Measurements from ENCODE around the gene MYLK2.
"Not testable (repeated sequence)": the region's sequence is repeated elsewhere in the genome, so short reads cannot be mapped to it uniquely, and the experiment has no call there.

MYLK2 gene

DNA sequence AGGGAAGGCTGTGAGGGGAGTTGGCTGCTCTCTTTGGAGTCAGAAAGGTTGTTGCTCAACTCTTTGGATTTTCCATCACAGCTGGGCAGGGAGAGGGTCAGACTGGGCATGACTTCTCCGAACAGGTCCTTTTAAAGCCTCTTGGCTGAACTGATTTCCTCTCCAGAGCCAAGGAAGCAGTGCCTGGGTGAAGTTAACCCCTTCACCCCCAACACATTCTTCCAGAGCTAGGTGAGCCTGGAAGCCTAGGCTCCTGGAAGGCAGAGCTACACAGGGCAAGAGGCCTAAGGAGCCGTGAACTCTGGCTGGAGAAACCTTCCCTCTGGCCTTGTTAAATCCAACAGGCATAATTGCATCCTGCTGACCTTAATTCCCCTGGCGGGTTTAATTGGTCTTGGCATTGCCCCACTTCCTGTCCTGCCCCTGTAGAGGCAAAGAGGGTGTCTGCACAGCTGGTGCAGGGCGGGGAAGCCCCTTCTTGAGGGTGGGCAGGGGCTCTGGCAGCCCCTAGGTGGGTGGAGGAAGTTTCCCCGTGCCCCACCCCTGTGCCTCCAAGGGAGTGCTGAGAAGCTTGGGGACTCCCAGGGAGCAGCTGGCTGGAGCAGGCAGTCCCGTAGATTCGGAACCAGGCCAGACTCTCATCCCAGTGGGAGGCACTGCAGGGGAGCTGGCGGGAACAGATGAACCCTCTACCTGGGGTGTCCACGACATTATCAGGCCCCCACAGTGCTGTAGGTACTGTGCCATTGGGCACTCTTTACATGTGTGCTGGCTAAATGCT is 3.6 kb upstream of the MYLK2 start:
- DNase-seq (ENCODE audit: low spot score): peak; percentile 56

- DNase-seq (ENCODE audit: low spot score): no peak
Observed at GRCh38 chr20:31816221-31816620, 2.9 kb upstream of the MYLK2 start.

DNA sequence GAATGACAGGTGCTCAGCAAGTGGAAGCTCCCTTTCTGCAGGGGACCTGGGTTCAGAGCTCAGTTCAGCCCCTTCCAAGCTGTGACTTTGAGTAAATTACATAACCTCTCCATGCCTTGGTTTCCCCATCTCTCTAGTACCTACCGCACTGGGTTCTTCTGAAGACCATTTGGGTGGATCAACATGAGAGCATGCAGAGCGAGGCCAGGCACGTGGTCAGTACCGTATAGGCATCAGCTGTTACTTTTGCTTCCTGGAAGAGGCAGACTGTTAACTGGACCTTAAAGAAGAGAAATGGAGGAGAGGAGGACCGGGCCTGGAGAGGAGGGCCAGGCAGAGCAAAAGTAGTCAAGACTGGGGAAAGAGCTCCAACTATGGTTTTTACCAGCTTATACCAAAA is 1.7 kb upstream of the MYLK2 start:
- no peak for DNase-seq (ENCODE audit: low spot score)

GRCh38 chr20:31818376-31818908 is 714 bp upstream of the MYLK2 start:
- DNase-seq (ENCODE audit: low spot score): no peak

DNA sequence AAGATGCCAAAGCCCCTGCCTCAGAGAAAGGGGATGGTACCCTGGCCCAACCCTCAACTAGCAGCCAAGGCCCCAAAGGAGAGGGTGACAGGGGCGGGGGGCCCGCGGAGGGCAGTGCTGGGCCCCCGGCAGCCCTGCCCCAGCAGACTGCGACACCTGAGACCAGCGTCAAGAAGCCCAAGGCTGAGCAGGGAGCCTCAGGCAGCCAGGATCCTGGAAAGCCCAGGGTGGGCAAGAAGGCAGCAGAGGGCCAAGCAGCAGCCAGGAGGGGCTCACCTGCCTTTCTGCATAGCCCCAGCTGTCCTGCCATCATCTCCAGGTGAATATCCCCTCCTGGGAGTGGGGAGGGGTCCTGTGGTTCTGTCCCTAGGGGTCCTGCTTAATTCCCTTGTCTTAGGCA is 1.1 kb downstream of the MYLK2 start:
- DNase-seq (ENCODE audit: low spot score): no peak

DNA sequence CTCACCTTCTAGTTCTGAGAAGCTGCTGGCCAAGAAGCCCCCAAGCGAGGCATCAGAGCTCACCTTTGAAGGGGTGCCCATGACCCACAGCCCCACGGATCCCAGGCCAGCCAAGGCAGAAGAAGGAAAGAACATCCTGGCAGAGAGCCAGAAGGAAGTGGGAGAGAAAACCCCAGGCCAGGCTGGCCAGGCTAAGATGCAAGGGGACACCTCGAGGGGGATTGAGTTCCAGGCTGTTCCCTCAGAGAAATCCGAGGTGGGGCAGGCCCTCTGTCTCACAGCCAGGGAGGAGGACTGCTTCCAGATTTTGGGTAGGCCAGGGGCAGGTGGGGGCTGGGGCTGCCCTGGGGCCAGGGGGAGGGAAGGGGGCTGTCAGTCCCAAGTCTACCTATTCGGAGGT is 2.3 kb downstream of the MYLK2 start:
- DNase-seq (ENCODE audit: low spot score): no peak

DNA sequence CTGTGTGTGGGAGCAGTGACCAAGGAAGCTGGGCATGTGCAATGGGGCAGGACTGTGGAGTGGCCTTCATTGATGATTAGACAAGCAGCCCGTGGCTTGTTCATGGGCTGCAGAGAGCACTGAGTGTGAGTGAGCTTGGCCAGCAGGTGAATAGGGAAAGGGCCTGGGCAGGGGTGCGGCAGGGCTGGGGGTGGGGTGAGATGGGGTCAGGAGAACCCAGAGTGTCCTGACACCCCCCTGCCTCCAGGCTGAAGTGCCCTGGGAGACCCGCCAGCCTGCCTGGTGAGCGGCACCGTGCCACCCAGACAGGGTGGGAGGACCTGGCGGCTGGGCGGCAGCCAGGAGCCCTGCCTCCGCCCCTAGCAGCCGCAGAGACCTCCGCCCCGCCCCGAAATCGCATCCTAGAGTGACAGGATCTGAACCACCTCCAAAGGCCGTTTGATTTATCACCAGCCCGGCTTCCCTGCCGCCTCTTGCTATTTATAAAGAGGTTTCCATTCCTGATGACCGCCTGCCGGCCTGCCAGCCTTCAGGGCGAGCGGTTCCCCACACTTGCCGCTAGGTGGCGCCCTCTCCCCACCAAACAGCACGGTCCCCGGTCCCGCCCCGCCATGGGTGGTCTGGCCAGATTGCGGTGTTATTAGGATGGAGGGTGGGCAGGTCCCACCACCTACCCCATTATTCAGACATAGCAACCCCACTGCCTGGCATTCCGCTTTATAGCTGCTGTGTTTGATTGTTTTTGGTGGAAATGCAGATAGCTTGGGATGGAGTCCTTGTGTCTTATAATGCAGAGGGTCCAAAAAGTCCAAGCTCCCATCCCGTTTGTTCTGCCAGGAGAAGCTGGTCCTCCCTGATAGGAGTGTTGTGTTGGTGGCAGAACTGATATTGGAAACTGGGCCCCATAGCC is 3.5 kb downstream of the MYLK2 start:
- DNase-seq (ENCODE audit: low spot score): peak; percentile 96

GRCh38 chr20:31823360-31824124 is 4.4 kb downstream of the MYLK2 start:
- no peak for DNase-seq (ENCODE audit: low spot score)

- DNase-seq (ENCODE audit: low spot score): no peak
Observed at GRCh38 chr20:31824125-31824485, 4.9 kb downstream of the MYLK2 start.

GRCh38 chr20:31824554-31825313 is 5.6 kb downstream of the MYLK2 start:
- no peak for DNase-seq (ENCODE audit: low spot score)

DNA sequence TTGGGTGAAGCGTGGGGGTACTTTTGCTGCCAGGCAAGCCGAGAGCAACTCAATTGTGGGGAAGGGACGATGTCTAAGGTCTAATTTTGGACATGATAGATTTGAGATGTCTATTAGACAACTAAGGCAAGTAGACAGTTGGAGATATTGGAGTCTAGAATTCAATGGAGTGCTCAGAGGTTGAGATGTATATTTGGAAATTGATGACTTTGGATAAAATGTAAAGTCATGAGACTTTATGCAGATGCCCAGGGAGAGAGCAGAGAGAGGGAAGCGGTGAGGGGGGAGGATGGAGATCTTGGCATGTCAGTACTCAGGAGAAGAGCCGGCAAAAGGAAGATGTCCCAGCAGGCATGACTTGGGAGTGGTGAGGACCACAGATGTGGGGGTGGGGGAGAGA is 6.9 kb downstream of the MYLK2 start:
- no peak for DNase-seq (ENCODE audit: low spot score)

- DNase-seq (ENCODE audit: low spot score): no peak
Observed at GRCh38 chr20:31827059-31827458, 7.9 kb downstream of the MYLK2 start.

DNA sequence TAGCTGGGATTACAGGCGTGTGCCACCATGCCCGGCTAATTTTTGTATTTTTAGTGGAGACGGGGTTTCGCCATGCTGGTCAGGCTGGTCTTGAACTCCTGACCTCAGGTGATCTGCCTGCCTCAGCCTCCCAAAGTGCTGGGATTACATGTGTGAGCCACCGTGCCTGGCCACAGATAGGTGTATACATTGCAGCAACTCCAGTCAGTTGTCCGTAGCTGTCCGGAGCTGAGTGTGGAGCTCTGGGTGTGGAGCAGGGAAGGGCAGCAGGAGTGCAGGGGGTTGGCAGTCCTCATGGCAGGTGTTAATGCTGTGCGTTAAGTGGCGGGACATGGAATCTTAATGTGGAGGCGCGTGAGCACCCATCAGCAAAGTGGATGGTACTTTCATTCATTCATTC is 8.9 kb downstream of the MYLK2 start:
- not testable (repeated sequence) for DNase-seq (ENCODE audit: low spot score)

GRCh38 chr20:31829731-31830130 is 10.6 kb downstream of the MYLK2 start:
- DNase-seq (ENCODE audit: low spot score): no peak

DNA sequence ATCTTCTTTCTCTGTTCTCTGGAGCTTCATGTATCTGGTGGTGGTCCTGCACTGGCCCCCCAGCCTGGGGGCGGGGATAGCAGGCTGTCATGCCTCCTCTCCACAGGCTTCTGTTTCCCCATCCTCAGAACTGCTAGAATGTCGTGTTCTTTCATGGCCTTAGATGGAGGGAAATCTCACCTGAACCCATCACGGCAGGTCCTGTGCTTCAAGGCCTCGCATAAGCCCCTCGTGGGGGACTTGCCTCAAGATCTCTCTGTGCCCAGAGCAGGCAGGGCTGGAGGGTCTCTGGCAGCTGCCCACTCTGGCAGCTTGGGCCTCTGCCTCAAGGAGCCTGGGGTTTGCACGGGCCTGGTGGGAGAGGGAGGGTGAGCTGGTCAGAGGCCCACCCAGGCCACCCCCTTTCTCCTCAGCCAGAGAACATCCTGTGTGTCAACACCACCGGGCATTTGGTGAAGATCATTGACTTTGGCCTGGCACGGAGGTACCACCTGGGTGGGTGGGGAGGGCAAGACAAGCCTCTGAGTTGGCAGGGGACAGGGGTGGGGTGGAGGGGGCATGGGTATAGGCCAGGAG is 11.3 kb downstream of the MYLK2 start:
- DNase-seq (ENCODE audit: low spot score): no peak

GRCh38 chr20:31831211-31831610 is 12.1 kb downstream of the MYLK2 start:
- DNase-seq (ENCODE audit: low spot score): no peak

- DNase-seq (ENCODE audit: low spot score): no peak
Observed at GRCh38 chr20:31831771-31832306, 12.7 kb downstream of the MYLK2 start.

DNA sequence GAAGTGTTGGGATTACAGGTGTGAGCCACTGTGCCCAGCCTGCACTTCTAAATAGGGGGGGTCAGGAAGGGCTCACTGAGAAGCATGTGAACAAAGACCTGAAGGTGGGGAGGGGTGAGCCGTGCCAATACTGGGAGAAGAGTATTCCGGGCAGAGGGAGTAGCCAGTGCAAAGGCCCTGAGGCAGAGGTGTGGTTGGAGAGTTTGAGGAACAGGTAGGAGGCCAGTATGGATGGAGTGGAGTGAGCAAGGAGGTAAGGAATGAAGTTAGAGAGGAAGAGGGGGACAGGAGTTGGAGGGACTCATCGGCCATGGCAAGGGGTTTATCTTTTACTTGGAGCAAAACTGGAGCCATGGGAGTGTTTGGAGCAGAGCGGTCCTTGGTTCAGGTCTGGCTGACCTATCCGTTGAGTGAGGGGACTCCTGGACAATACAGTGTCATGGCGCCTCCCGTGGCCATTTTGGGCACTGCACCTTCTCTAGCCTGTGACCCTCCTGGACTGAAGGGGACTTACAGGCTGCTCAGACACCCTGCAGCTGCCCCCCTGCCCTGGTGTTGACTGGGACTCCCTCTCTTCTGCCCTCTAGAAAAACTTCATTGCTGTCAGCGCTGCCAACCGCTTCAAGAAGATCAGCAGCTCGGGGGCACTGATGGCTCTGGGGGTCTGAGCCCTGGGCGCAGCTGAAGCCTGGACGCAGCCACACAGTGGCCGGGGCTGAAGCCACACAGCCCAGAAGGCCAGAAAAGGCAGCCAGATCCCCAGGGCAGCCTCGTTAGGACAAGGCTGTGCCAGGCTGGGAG is 14.2 kb downstream of the MYLK2 start:
- peak; percentile 92 for DNase-seq (ENCODE audit: low spot score)

DNA sequence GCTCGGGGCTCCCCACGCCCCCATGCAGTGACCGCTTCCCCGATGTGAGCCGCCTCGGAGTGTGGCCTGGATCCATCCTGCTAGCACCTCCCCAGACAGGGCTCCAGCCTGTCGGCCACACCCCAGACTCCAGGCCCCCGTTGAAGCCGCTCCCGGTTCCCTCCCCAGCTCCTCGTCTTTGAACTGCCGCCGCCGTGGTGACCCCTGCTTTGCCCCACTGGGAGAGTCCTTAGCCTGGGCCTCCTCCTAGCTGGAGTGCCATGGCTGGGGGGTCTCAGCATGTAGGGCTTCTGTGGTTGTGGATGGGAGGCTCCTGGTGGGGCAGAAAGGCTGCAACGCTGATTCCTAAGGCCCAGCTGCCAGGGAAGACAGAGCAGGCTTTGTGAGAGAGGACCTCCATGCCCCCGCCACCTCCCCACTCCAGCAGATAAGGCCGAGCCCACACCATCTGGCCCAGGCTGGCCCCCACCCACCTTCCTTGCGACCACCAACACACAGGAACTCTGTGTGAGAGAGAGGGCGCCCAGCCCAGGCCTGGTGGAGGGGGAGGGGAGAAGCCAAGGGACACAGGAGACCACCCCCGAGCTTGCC is 14.9 kb downstream of the MYLK2 start:
- DNase-seq (ENCODE audit: low spot score): no peak

- DNase-seq (ENCODE audit: low spot score): no peak
Observed at GRCh38 chr20:31835554-31835953, 16.4 kb downstream of the MYLK2 start.
